Measurements from ENCODE around the gene C2CD4D. TPM values are rescaled to one million over a fixed set of nuclear protein-coding genes. Genes with fewer than 3 reads are reported as not detected.

The C2CD4D gene
- total RNA-seq, 4 donors from 2014 or later: 2.2 to 3.9 TPM; not detected in 2

GRCh38 chr1:151841141-151841540 is 1.5 kb upstream of the C2CD4D start:
- no peak overlapping the region for H3K4me3 ChIP-seq
- TF ChIP-seq EP300 (IDR thresholded peaks at IDR 0.05): no peak
- TF ChIP-seq POLR2A (IDR thresholded peaks at IDR 0.05): no peak
- no peak for DNase-seq (ENCODE audit: low spot score in 2 of 2)
- H3K9me3 ChIP-seq: no peaks in the 10 kb centered on the region
- H3K27me3 ChIP-seq: peaks cover 0 to 26% of the 10 kb centered on the region in 2 donors
- WGBS, 2 donors: 47 to 60% methylated on average over 2 of the region's 2 CpGs
- H3K4me1 ChIP-seq: peaks cover 0 to 33% (median 9%) of the 10 kb centered on the region in 4 donors
- H3K27ac ChIP-seq: no peak overlapping the region
- no peaks in the 10 kb centered on the region for H3K36me3 ChIP-seq

GRCh38 chr1:151840421-151840820 is 801 bp upstream of the C2CD4D start:
- no peak for DNase-seq (ENCODE audit: low spot score in 2 of 2)
- H3K36me3 ChIP-seq: no peaks in the 10 kb centered on the region
- H3K4me3 ChIP-seq: peak overlapping the region in 2 of 4 donors; percentile 48 to 59
- H3K27ac ChIP-seq: peak overlapping the region; percentile 62 to 87 (median 76)
- H3K9me3 ChIP-seq: no peaks in the 10 kb centered on the region
- no peak for TF ChIP-seq EP300 (IDR thresholded peaks at IDR 0.05)
- TF ChIP-seq POLR2A (IDR thresholded peaks at IDR 0.05): no peak
- no peak for TF ChIP-seq CTCF (IDR thresholded peaks at IDR 0.05)
- H3K27me3 ChIP-seq: peaks cover 0 to 27% of the 10 kb centered on the region in 2 donors
- H3K4me1 ChIP-seq: peaks cover 0 to 33% (median 9%) of the 10 kb centered on the region in 4 donors

GRCh38 chr1:151839082-151839412 is 573 bp downstream of the C2CD4D start:
- Histone ChIP-seq H3K27ac (peak overlapping the region; percentile 62 to 87 (median 76)), H3K4me1 (peaks cover 0 to 33% (median 9%) of the 10 kb centered on the region in 4 donors), H3K4me3 (peak overlapping the region; percentile 28 to 59 (median 40)), H3K27me3 (peaks cover 0 to 29% of the 10 kb centered on the region in 2 donors), H3K9me3 (no peaks in the 10 kb centered on the region), H3K36me3 (no peaks in the 10 kb centered on the region)
- no peak for DNase-seq (ENCODE audit: low spot score in 2 of 2)
- TF ChIP-seq EP300 (IDR thresholded peaks at IDR 0.05) (no peak), CTCF (IDR thresholded peaks at IDR 0.05) (no peak), POLR2A (IDR thresholded peaks at IDR 0.05) (no peak)
- 11 to 20% methylated on average over 16 of the region's 16 CpGs for WGBS, 2 donors

GRCh38 chr1:151838222-151839081 is 1.2 kb downstream of the C2CD4D start:
- H3K27me3 ChIP-seq: peaks cover 0 to 29% of the 10 kb centered on the region in 2 donors
- WGBS, 2 donors: 4% methylated on average over 26 to 57 of the region's 117 CpGs

GRCh38 chr1:151837884-151838221 is 1.8 kb downstream of the C2CD4D start:
- 4 to 18% methylated on average over 14 to 24 of the region's 26 CpGs for WGBS, 2 donors
- H3K36me3 ChIP-seq: no peaks in the 10 kb centered on the region

More at GRCh38 chr1:151838222-151839081, 1.2 kb downstream of the C2CD4D start:
- peak overlapping the region; percentile 62 to 87 (median 76) for H3K27ac ChIP-seq
- H3K4me1 ChIP-seq: peaks cover 0 to 33% (median 9%) of the 10 kb centered on the region in 4 donors
- TF ChIP-seq CTCF (IDR thresholded peaks at IDR 0.05) (no peak), POLR2A (IDR thresholded peaks at IDR 0.05) (peak in 1 of 2 donors; percentile 5)
- H3K4me3 ChIP-seq: peak overlapping the region; percentile 28 to 59 (median 40)
- H3K36me3 ChIP-seq: no peaks in the 10 kb centered on the region
- DNase-seq (ENCODE audit: low spot score in 2 of 2): no peak
- H3K9me3 ChIP-seq: no peaks in the 10 kb centered on the region

More at GRCh38 chr1:151837884-151838221, 1.8 kb downstream of the C2CD4D start:
- peak overlapping the region; percentile 16 to 59 (median 40) for H3K4me3 ChIP-seq
- H3K27ac ChIP-seq: peak overlapping the region in 1 of 4 donors; percentile 85
- H3K4me1 ChIP-seq: peaks cover 0 to 33% (median 9%) of the 10 kb centered on the region in 4 donors
- DNase-seq (ENCODE audit: low spot score in 2 of 2): no peak
- H3K27me3 ChIP-seq: peaks cover 0 to 29% of the 10 kb centered on the region in 2 donors
- H3K9me3 ChIP-seq: no peaks in the 10 kb centered on the region
- TF ChIP-seq EP300 (IDR thresholded peaks at IDR 0.05): no peak
- no peak for TF ChIP-seq CTCF (IDR thresholded peaks at IDR 0.05)
- TF ChIP-seq POLR2A (IDR thresholded peaks at IDR 0.05): no peak

Data from tibial nerve (tissue), 4 donors.